HG03039 (cell line): ENCODE measurements around the gene TRDMT1.

Source experiments
- ATAC-seq: cut with Tn5 transposase; IDR thresholded peaks from one replicate; pipeline ENCODE4 v1.9.1; 2021; ENCODE audit warnings: mild to moderate bottlenecking, moderate library complexity; ENCODE audit not compliant: unreplicated experiment

Gene TRDMT1

DNA sequence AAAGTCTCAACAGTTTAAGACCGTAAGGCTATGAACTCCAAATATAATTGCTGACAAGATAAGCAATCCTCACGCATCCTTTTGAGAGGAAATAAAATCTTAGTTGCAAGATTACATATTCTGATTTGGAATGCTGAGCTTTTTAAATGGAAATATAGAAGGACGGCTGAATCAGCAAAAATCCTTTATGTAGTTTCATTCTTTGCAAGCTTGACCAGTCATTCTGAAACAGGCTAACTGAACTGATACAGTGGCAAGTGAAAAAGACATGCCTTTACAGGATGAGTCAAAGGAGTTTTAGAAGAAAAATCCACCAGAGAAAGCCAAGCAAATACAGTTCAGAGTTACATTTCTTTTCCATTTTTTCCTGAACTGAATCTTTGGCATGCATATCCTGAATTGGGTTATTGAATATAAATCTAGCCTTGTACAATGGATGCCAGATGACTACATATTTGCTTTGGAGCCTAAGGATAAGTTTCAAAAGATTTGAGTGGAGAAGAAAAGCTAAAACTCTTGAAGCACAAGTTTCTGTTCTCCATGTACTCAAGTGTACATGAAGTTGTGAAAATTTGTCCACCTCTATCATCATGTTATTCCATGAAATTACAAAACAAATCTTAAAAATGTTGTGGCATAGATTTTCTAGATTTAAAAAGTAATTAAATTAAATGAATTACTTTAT is 30.9 kb upstream of the TRDMT1 start:
- no peak for ATAC-seq

DNA sequence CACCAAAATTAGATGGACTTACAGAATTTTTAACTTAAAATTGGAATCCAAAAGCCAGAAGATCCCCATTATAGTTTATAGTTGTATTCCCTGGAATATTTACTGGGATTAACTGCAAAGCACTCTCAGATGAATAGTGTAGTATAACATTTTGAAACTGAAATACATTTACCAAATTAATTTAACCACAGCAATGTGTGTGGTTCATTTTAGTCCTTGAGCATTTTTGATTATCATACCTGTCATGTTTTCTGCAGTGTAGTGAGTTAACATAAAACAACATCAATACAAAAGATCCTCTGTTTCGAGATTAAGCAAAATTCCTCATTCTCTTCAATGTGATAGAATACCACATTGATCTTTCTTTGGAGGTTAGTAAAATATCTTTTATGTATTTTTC is 30.3 kb upstream of the TRDMT1 start:
- no peak for ATAC-seq

DNA sequence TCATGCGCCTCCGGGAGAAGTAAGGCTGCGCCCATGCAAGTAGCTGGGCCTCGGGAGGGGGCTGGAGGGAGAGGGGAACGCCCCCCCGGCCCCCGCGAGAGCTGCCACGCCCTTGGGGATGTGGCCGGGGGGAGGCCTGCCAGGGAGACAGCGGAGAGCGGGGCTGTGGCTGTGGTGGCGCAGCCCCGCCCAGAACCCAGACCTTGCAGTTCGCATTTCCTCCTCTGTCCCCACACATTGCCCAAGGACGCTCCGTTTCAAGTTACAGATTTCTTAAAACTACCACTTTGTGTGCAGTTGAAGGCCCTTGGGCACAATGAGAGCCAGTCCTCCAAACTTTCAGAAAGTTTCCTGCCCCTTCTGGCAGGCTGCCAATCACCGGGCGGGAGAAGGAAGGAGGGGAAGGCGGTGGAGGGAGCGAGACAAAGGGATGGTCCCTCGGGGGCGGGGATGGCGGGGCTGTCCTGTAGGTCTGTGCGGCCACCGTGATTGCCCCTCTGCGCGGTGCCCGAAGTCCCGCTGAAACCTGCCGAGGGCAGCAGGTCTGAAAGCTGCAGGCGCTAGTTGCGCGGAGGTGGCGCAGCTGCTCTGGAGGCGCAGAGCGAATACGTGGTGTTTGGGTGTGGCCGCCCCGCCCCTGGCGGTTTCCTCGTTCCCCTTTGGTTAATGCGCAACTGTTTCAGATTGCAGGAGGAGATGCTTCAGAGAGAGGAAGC is 28.7 kb upstream of the TRDMT1 start:
- ATAC-seq, result peak; percentile 52

DNA sequence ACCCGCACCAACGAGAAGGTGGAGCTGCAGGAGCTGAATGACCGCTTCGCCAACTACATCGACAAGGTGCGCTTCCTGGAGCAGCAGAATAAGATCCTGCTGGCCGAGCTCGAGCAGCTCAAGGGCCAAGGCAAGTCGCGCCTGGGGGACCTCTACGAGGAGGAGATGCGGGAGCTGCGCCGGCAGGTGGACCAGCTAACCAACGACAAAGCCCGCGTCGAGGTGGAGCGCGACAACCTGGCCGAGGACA is 28.2 kb upstream of the TRDMT1 start:
- no peak for ATAC-seq

DNA sequence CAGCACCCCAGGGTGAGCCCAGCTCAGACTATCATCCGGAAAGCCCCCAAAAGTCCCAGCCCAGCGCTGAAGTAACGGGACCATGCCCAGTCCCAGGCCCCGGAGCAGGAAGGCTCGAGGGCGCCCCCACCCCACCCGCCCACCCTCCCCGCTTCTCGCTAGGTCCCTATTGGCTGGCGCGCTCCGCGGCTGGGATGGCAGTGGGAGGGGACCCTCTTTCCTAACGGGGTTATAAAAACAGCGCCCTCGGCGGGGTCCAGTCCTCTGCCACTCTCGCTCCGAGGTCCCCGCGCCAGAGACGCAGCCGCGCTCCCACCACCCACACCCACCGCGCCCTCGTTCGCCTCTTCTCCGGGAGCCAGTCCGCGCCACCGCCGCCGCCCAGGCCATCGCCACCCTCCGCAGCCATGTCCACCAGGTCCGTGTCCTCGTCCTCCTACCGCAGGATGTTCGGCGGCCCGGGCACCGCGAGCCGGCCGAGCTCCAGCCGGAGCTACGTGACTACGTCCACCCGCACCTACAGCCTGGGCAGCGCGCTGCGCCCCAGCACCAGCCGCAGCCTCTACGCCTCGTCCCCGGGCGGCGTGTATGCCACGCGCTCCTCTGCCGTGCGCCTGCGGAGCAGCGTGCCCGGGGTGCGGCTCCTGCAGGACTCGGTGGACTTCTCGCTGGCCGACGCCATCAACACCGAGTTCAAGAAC is 27.7 kb upstream of the TRDMT1 start:
- ATAC-seq, result no peak

DNA sequence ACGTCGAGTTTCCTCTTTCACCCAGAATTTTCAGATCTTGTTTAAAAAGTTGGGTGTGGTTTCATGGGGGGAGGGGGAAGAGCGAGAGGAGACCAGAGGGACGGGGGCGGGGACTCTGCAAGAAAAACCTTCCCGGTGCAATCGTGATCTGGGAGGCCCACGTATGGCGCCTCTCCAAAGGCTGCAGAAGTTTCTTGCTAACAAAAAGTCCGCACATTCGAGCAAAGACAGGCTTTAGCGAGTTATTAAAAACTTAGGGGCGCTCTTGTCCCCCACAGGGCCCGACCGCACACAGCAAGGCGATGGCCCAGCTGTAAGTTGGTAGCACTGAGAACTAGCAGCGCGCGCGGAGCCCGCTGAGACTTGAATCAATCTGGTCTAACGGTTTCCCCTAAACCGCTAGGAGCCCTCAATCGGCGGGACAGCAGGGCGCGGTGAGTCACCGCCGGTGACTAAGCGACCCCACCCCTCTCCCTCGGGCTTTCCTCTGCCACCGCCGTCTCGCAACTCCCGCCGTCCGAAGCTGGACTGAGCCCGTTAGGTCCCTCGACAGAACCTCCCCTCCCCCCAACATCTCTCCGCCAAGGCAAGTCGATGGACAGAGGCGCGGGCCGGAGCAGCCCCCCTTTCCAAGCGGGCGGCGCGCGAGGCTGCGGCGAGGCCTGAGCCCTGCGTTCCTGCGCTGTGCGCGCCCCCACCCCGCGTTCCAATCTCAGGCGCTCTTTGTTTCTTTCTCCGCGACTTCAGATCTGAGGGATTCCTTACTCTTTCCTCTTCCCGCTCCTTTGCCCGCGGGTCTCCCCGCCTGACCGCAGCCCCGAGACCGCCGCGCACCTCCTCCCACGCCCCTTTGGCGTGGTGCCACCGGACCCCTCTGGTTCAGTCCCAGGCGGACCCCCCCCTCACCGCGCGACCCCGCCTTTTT is 26.9 kb upstream of the TRDMT1 start, which contains the start of gene VIM:
Gene VIM (plus strand): TSS at position 151 of the 925 bp plus-strand sequence. CDS start 1,182 bp downstream, outside the sequence.
- ATAC-seq, result no peak

DNA sequence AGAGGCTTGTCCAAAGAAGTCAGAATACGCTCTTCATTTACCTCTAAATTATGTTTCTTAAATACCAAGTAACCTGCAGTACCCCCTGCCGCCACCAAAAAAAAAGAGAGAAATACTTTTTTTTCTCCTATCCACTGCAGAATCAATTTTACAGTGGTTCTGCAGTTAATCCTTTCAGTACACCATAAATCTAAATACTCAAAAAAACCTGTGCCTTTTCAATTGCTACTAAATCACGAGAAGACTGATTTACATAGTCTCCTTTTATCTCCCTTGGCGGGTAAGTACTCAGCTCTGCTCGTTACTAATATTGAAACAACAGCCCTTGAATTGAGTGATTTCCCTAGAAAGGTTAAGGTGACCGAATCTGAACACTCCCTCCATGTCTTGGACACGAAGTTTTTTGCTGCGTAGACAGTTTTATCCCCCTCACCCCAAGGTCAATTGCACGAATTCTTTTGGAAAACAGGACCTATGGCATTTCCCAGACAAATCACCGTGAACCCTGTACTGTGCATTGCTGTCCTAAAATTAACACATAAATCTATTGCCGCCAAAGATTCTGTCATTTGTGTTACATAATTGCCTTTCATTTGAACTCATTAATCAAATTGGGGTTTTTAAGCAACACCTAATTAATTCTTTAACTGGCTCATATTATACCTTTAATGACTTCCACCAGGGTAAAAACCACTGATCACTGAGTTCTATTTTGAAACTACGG is 26.1 kb upstream of the TRDMT1 start:
- no peak for ATAC-seq

DNA sequence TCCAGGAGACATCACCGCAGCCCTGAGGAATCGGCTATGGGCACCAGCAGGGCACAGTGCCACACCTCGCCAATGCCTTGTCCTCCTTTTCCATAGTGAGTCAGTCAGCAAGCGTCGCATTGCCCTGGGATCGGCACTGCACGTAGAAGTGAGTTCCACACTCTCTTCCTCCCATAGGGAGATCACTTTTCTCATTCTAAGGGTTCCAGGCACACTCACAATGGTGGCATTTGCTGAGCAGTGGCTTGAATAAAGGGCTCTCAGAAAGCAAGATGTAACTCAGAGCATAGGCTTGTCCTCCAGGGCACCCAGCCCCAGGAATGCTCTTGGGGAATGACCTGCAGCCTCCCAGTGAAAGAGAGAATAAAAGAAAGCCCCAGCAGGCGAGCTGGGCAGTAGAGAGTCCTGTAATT is 25.4 kb upstream of the TRDMT1 start:
- ATAC-seq, result no peak

DNA sequence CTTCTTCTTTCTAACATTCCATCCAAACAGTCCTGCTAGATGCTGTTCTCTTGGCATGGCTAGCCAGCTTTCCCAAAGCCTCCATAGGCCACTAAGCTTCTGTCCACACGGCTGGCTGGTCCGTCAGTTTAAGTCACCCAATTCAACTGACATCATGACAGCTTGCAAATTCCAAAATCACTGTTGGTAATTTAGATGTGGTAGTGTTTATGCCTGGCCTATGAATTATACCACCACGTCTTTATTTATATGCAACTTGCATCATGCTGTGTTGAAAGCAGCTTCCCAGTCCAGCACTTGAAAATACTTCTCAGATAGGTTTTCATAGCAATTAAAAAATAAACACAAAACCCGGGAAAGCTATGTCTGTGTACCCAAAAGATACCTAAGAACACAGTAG is 24.3 kb upstream of the TRDMT1 start:
- no peak for ATAC-seq

DNA sequence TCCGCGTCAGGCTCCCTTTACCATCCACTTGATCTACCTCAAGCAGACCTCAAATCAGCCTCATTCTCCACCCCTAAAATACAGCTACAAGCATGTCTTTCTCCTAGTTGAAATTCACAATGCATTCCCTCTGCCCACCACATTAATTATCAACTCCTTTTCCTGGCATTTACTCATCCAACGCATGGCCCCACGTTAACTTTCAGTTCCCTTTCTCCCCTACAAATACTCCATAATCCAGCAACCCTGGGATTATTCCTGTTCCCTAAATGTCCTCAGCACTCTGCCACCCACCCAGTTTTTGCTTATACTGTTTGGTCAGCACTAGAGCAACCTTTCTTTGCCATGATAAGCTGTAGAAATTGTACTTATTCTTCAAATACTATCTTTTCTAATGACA is 20.9 kb upstream of the TRDMT1 start:
- ATAC-seq, result no peak

DNA sequence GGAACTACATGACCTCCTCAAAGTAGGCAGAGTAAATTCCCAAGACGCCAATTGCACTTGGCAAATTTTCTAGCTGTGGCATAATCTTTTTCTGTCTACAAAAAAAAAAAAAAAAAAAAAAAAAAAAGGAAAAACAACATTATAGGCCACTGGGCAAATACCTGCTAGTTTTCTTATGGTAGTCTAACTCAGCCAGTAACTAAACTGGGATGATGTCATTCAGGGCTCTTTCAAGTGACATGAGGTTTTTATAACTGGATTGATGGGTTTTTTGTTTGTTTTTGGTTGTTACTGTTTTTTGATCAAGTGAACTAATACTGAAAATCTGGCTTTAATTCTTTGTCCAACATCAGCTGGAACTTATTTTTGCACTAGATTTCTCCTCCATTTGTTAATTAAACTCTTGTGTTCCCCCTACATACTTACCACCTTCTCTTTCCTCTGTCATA is 19.2 kb upstream of the TRDMT1 start:
- no peak for ATAC-seq

DNA sequence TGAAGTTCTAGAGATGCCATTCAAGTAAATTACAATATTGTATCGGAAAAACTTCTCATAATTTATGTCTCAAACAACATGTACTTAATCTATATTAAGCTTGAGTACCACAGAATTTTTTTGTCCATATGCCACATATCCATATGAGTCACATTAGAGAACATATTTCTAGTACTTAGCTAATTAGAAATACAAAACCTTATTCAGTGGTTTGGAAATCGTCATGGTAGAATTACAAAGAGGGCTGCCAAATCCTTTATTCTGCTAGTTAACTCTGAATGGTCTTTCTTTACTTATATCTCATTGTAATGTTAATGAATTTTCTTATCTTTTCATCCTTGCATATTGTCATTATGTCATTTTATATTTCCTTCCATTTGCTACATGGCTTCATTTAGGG is 17.6 kb upstream of the TRDMT1 start:
- no peak for ATAC-seq

DNA sequence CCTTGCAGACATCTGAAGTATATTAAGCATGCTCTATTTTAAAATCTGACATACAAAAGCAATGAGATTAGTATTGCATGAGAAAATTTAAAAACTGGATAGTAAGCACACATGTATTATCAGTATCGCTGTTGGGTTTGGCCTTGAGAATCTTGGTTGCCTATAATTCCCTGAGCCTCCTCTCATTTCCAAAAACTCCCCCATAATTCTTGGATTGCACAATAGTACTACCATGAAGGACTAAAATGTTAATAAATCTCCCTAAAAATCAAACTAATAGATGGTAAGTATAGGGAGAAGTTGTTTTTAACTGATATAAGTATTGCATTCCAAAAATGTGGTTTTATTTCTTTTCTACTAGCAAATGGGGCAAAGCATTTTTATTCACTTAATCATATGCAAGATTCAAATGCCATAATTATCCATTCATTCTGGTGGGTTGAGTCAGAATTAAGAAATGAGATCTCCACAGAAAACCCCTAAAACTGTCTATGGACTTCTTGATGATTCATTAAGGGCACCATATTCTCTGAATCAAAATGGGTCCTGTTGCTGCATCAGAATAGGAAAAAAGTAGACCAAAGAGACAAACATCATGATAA is 16.3 kb upstream of the TRDMT1 start:
- no peak for ATAC-seq

DNA sequence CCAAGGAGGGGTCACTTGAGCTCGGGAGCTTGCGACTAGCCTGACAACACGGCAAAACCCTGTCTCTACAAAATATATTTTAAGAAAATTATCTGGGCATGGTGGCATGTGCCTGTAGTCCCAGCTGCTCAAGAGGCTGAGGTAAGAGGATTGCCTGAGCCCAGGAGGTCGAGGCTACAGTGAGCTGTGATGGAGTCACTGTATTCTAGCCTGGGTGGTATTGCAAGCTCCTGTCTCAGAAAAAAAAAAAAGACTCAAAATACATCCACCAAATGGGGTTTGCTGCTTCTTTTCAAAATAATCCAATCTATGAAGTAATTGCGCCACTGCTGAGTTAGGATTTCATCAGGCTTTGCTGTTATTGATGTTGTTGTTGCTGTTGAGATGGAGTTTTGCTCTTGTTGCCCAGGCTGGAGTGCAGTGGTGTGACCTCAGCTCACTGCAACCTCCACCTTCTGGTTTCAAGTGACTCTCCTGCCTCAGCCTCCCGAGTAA is 15.5 kb upstream of the TRDMT1 start:
- ATAC-seq, result no peak

DNA sequence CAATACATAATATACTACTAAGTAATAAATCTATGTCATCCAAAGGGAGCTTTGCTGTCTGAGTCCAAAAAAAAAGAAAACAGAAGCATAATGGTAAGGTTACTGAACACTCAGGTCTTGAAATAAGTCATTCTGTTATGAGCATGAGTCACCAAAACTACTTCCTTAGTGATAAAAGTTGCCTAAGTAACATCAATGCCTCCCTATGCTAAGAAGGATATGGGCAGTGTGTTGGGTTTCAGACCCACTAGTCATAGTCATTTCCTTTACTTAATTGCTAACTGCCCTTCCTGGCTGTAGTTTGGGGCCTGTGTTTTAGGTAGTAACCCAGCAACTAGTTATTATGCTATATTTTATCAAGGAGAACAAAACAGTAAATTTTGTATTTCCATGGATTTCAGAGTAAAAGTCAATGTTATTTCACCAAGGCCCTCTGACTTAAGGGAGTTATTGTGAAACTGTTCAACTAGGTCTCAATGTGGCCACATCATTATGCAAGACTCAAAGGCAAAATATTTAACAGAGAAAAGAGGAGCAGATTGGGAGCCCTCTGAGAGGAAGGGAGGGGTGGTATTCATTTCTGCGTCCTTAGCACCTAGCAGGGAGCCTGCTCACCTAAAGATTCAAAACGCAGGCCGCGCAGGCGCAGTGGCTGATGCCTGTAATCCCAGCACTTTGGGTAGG is 14.9 kb upstream of the TRDMT1 start:
- ATAC-seq, result peak; percentile 99

DNA sequence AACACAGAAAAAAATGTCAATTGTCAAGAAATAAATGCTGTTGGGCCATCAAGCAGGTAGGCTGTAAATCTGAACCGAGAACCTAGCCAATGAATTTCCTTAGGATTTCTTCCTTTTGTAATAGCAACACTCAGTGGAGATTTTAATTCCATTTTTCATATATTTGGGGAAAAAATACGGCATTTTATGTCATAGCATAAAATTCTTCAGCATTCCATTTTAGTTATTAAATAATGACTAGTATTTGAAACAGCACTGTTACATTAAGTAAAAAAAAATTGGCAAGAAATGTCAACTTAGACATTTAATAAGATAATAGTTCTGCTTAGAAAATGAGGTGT is 14.3 kb upstream of the TRDMT1 start:
- no peak for ATAC-seq

DNA sequence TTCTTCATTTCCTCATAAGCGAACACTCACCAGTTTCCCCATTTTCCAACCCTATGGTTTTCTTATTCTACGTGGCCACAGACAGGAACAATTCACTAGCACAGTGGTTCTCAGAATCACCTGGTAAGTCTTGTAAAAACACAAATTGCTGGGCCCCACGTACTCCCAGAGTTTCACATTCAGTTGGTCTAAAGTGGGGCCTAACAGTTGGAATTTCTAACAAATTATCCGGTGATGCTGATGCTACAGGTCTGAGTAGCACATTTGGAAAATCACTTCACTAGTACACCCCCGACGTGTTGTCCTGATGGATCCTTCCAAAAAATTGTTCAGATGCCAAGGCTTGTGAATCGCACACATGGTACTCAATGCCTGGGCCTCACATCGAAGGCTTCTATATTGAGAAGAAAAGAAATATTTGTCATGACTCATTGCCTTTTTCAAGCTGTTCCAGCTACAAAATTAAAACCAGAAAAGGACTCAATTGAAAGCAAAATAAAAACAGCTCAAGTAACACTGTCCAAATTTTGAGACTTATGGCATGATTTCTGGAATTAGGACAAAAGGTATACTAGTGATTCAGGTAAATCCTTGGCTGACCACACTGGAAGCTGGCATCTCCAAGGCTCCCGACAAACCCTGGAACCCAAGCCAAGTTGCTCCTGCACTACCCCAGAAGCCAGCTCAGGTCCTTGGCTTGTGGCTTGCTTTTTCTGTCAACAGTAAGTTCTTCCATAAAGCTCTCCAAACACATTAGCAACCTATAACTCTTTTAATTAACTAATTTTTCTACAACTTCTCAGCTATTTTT is 13.7 kb upstream of the TRDMT1 start:
- no peak for ATAC-seq

DNA sequence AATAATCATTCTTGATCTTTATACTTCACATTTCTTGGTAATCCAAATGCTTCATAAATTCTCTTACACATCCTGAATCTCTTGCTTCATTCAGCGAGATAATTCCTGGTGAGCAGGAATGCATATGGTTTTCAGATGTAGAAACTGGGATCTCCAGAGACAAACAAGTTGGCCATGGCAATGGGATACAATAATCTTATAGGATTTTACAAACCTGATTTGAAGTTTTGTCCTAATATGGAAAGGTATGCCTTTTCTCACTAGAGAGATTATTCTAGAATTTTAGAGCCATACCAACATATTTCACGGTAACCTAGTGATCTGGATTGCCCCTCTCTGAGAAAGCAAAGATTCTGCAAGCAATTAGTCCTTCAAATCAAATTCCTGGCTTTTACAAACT is 13.1 kb upstream of the TRDMT1 start:
- no peak for ATAC-seq
